IPS DF 4.7 (cell line): ENCODE results near the gene DGLUCY.
"Not testable (repeated sequence)": the region's sequence is repeated elsewhere in the genome, so short reads cannot be mapped to it uniquely, and the experiment has no call there.

Source experiments
- DNase-seq: peaks from one replicate; pipeline ENCODE4 v3.0.0-alpha.2; 2013; ENCODE audit warnings: low spot score; ENCODE audit errors: extremely low read depth

DGLUCY gene

GRCh38 chr14:91256661-91257060, 142.8 kb downstream of the DGLUCY start:
- DNase-seq: no peak

- no peak for DNase-seq
These were observed 143.6 kb downstream of the DGLUCY start for GRCh38 chr14:91257328-91258010.

GRCh38 chr14:91258011-91258618, 144.2 kb downstream of the DGLUCY start:
- no peak for DNase-seq

- DNase-seq: no peak
These were observed 145.0 kb downstream of the DGLUCY start for GRCh38 chr14:91258876-91259275.

- DNase-seq: no peak
These were observed 147.2 kb downstream of the DGLUCY start for GRCh38 chr14:91261115-91261514.

- no peak for DNase-seq
These were observed 148.2 kb downstream of the DGLUCY start for GRCh38 chr14:91261986-91262549.

GRCh38 chr14:91263329-91263728, 149.5 kb downstream of the DGLUCY start:
- no peak for DNase-seq

GRCh38 chr14:91264151-91265150, 150.6 kb downstream of the DGLUCY start:
- DNase-seq: no peak

- no peak for DNase-seq
These were observed 151.5 kb downstream of the DGLUCY start for GRCh38 chr14:91265404-91265803.

GRCh38 chr14:91266276-91266675, 152.4 kb downstream of the DGLUCY start:
- not testable (repeated sequence) for DNase-seq

GRCh38 chr14:91267965-91268437, 154.1 kb downstream of the DGLUCY start:
- DNase-seq: no peak

- DNase-seq: no peak
These were observed 155.5 kb downstream of the DGLUCY start for GRCh38 chr14:91269076-91269991.

- no peak for DNase-seq
These were observed 156.3 kb downstream of the DGLUCY start for GRCh38 chr14:91270188-91270587.

GRCh38 chr14:91270619-91271018, 156.7 kb downstream of the DGLUCY start:
- DNase-seq: no peak

GRCh38 chr14:91271639-91272038, 157.8 kb downstream of the DGLUCY start:
- DNase-seq: no peak

GRCh38 chr14:91272341-91273272, 158.7 kb downstream of the DGLUCY start:
- no peak for DNase-seq

- DNase-seq: no peak
These were observed 159.5 kb downstream of the DGLUCY start for GRCh38 chr14:91273273-91273884.

- DNase-seq: no peak
These were observed 160.0 kb downstream of the DGLUCY start for GRCh38 chr14:91273885-91274273.

GRCh38 chr14:91274796-91275195, 160.9 kb downstream of the DGLUCY start:
- no peak for DNase-seq
